WTC11 (cell line): ENCODE measurements around the gene GALNT6.

ENCODE experiments used
- CREB1 ChIP-seq: sonication (generic); formaldehyde crosslinking; IDR thresholded peaks from 2 replicates; pipeline ENCODE4 v1.8.0; 2023; ENCODE audit warnings: mild to moderate bottlenecking, missing genetic modification reagents
- EMX1 ChIP-seq: fragments of 250-450 bp; sonication (Bioruptor Pico); IDR thresholded peaks from 2 replicates; pipeline ENCODE4 v1.8.0; 2021; ENCODE audit warnings: mild to moderate bottlenecking
- ZNF121 ChIP-seq: sonication (generic); formaldehyde crosslinking; IDR thresholded peaks from 2 replicates; pipeline ENCODE4 v1.8.0; 2023; ENCODE audit warnings: missing genetic modification reagents
- ZNF671 ChIP-seq: fragments of 250-450 bp; sonication (Bioruptor Pico); IDR thresholded peaks from 2 replicates; pipeline ENCODE4 v1.8.0; 2021; ENCODE audit warnings: mild to moderate bottlenecking
- TF ChIP-seq, protein P1 (sequence below): fragments of 200-600 bp; IDR thresholded peaks from 2 replicates; pipeline ENCODE4 v1.8.0; 2022; ENCODE audit warnings: antibody characterized with exemption
- TF ChIP-seq, protein P2 (sequence below): sonication (generic); formaldehyde crosslinking; IDR thresholded peaks from 2 replicates; pipeline ENCODE4 v1.8.1; 2022; ENCODE audit warnings: mild to moderate bottlenecking, missing genetic modification reagents, moderate library complexity, borderline replicate concordance
- TF ChIP-seq, protein P3 (sequence below): sonication (generic); formaldehyde crosslinking; conservative IDR thresholded peaks from 2 replicates; pipeline ENCODE4 v1.8.1; 2022; ENCODE audit warnings: mild to moderate bottlenecking, missing genetic modification reagents

DNA sequence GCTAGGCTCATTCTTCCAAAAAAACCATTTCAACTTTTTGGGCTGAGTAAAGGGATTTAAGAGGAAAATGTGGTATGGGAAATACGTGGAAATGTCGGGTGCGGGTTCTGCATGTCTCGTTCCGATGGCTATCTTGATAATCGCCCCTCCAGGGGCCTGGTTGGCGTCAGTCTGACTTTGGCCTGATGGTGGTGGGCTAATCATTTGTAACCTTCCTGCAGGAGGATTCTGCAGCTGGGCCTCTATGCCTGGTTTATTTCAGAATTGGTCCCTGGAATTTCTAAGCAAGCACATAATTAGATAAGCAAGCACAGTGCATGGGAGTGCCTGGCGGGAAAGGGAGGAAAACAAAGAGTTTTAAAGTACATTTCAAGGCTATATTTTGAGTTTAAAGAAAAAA, 18.6 kb upstream of the GALNT6 start:
- TF ChIP-seq, protein P1, sequence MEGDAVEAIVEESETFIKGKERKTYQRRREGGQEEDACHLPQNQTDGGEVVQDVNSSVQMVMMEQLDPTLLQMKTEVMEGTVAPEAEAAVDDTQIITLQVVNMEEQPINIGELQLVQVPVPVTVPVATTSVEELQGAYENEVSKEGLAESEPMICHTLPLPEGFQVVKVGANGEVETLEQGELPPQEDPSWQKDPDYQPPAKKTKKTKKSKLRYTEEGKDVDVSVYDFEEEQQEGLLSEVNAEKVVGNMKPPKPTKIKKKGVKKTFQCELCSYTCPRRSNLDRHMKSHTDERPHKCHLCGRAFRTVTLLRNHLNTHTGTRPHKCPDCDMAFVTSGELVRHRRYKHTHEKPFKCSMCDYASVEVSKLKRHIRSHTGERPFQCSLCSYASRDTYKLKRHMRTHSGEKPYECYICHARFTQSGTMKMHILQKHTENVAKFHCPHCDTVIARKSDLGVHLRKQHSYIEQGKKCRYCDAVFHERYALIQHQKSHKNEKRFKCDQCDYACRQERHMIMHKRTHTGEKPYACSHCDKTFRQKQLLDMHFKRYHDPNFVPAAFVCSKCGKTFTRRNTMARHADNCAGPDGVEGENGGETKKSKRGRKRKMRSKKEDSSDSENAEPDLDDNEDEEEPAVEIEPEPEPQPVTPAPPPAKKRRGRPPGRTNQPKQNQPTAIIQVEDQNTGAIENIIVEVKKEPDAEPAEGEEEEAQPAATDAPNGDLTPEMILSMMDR: no peak
- no peak for TF ChIP-seq ZNF121
- TF ChIP-seq, protein P2, sequence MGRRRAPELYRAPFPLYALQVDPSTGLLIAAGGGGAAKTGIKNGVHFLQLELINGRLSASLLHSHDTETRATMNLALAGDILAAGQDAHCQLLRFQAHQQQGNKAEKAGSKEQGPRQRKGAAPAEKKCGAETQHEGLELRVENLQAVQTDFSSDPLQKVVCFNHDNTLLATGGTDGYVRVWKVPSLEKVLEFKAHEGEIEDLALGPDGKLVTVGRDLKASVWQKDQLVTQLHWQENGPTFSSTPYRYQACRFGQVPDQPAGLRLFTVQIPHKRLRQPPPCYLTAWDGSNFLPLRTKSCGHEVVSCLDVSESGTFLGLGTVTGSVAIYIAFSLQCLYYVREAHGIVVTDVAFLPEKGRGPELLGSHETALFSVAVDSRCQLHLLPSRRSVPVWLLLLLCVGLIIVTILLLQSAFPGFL: no peak
- no peak for TF ChIP-seq EMX1 (CRISPR knock-in tag)
- TF ChIP-seq CREB1 (CRISPR knock-in tag): no peak
- TF ChIP-seq ZNF671 (CRISPR knock-in tag): no peak
- TF ChIP-seq, protein P3, sequence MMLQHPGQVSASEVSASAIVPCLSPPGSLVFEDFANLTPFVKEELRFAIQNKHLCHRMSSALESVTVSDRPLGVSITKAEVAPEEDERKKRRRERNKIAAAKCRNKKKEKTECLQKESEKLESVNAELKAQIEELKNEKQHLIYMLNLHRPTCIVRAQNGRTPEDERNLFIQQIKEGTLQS (CRISPR knock-in tag): no peak
